HT-29 (cell line): ENCODE measurements around the gene CACYBP. TPM values are rescaled to one million over a fixed set of nuclear protein-coding genes. Genes with fewer than 3 reads are reported as not detected.

ENCODE experiments used
- small RNA-seq: library from RNA; depleted of rRNA; stranded (forward); fragments of <200 nt; gene quantifications from one replicate; pipeline ENCODE3, GENCODE V24; 2014
- total RNA-seq: library from RNA; depleted of rRNA; stranded (reverse); fragments of >200 nt; shearing (Covaris generic); gene quantifications from 2 replicates; pipeline ENCODE4 v1.2.3, GENCODE V29; 2014; rRNA removed

CACYBP gene
- total RNA-seq, 1 experiment from 2014 or later, result 211 TPM

Small RNAs within 50 kb of the gene (small RNA-seq; reads per million reads assigned to genes)
- gene RF00019 (not detected), gene RNU6-307P (not detected)

Other genes with a start within 250 kb of the CACYBP start
- gene MRPS14, start 23.5 kb downstream of the CACYBP start, total RNA-seq, result 18.7 and 18.8 TPM in 2 replicates
- gene TNN, start 67.9 kb downstream of the CACYBP start, total RNA-seq, result not detected in 2 replicates
- gene KIAA0040, start 192.8 kb downstream of the CACYBP start, total RNA-seq, result 5.8 and 8.3 TPM in 2 replicates